HG02642 (cell line): ENCODE data around the gene REEP3.
"Not testable (repeated sequence)": the region's sequence is repeated elsewhere in the genome, so short reads cannot be mapped to it uniquely, and the experiment has no call there.

Source experiments
- ATAC-seq: cut with Tn5 transposase; IDR thresholded peaks from one replicate; pipeline ENCODE4 v1.9.1; 2021; ENCODE audit warnings: mild to moderate bottlenecking; ENCODE audit not compliant: unreplicated experiment, poor library complexity

Gene REEP3

DNA sequence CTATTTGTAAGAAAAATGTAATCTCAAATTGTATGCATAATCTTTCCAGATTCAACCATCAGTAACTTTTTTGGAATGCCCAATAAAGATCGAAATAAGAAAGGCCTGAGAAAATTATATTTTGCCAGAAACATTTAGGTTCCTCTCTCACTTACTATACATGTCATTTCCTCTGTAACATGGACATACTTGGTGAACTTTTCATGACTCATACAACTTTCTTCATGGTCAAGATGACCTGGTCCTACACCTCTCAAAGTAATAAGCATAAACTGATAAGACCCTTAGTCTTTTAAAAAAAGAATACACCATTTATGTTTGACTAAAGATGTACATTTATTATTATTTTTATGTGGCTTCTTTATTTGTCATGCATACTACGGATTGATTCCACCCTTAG, 125.3 kb downstream of the REEP3 start:
- no peak for ATAC-seq

DNA sequence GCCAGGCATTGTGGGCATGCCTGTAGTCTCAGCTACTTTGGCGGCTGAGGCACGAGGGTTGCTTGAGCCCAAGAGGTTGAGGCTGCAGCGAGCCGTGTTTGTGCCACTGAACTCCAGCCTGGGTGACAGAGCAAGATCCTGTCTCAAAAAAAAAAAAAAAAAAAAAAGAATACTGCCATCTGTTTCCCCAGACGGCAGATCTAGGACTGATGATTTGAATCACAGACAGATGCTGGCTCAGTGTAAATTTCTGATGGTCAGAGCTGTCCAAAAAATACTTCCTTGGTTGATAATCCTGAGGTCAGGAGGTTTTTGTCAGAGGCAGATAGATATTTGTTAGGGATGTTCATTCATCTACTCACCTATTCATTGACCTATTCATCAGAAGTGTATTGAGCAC, 130.7 kb downstream of the REEP3 start:
- no peak for ATAC-seq

DNA sequence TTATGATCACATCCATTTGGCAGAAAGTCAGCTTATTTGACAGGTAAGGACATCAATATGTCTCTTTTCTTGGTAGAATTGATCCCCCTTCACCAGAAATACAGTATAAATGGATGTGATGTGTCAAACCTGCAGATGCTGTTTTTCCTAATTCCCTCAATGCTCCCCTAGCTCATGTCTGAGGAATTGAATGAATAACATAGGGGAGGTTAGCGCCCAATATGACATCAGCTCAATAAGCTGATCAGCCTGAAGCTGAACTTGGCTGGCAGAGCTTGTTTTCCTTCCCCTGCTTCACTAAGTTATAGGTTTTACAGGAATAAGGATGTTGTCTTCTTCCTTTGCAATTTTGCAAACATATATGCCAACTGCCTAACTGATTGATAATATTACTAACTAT, 132.5 kb downstream of the REEP3 start:
- ATAC-seq: no peak

DNA sequence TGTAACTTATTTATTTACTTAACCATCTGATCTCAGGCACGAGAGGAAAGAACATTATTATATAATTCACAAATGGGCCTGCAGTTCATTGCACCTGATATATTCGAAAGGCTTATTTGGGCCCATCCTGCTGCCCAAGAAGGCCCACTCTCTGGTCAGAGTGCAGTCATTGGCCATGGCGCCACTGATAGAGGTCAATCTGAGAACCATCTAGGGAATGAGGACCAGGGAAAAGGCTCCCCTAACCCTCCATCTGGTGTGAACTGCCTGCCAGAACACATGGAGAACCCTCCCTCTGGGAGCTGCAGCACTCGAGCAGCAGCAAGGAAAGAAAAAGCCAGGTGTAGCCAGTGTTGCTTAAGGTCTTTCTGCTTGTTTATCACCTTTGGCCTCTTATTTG, 136.6 kb downstream of the REEP3 start:
- ATAC-seq: no peak

DNA sequence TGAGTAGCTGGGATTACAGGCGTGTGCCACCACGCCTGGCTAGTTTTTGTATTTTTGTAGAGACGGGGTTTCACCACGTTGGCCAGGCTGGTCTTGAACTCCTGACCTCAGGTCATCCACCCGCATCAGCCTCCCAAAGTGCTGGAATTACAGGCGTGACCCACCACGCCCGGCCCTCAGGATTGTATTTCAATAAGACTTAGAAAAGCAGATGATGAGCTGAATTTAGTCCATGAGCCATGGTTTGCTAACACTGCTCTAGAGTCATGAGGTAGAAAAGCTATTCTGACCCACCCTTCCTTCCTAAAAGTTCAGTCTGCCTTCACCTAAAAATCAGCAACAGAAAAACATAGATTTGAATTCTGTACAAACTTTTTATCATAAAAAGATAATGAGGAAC, 139.7 kb downstream of the REEP3 start:
- ATAC-seq: not testable (repeated sequence)

DNA sequence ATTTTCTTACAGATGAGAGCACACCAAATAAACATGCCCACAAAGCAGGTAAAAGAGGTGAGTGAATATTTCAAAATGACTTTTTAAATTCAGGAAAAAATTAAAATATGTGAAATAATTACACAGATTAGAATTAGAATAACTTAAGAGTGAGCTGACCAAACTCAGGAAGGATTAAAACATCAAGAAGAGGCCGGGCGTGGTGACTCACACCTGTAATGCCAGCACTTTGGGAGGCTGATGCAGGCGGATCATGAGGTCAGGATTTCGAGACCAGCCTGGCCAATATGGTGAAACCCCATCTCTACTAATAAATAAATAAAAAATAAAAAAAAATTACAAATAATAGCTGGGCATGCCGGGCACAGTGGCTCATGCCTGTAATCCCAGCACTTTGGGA, 140.1 kb downstream of the REEP3 start:
- no peak for ATAC-seq

GRCh38 chr10:63664341-63664885, 143.2 kb downstream of the REEP3 start:
- no peak for ATAC-seq

DNA sequence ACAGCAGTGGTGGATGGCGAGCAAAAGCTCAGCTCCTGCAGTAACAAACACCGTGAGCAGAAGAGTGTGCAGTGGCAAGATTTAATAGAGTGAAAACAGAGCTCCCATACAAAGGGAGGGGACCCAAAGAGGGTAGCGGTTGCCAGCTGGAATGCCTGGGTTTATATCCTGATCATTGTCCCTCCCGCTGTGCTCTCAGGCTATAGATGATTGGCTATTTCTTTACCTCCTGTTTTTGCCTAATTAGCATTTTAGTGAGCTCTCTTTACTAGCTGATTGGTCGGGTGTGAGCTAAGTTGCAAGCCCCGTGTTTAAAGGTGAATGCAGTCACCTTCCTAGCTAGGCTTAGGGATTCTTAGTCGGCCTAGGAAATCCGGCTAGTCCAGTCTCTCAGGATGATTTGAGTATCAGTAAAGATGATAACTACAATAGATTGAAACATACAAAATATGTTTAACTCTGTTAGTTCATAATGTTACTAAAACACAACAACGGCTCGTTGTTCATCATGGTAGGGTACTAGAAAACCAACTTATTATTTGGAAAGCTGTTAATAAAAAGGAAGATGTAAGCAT, 143.9 kb downstream of the REEP3 start:
- not testable (repeated sequence) for ATAC-seq

DNA sequence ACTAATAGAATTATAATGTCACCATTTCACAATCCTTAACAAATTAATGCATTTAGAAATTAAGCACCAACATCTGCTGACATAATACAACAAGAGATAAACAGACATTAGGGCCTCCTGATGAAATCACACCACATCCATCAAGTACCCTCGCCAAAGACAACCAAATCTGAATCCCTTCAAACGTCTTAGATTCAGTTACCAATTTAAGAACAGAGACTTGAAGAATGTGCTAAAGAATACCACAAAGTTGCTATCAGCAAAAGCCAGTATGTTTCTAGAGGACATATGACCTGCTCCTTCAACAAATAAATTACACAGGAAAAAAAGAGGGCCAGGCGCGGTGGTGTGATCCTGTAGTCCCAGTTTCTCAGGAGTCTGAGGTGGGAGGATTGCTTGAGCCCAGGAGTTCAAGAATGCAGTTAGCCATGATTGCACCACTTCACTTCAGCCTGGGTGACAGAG, 144.5 kb downstream of the REEP3 start:
- ATAC-seq: no peak

GRCh38 chr10:63666836-63667383, 145.7 kb downstream of the REEP3 start:
- peak; percentile 80 for ATAC-seq

GRCh38 chr10:63667596-63668480, 146.6 kb downstream of the REEP3 start:
- ATAC-seq: no peak

DNA sequence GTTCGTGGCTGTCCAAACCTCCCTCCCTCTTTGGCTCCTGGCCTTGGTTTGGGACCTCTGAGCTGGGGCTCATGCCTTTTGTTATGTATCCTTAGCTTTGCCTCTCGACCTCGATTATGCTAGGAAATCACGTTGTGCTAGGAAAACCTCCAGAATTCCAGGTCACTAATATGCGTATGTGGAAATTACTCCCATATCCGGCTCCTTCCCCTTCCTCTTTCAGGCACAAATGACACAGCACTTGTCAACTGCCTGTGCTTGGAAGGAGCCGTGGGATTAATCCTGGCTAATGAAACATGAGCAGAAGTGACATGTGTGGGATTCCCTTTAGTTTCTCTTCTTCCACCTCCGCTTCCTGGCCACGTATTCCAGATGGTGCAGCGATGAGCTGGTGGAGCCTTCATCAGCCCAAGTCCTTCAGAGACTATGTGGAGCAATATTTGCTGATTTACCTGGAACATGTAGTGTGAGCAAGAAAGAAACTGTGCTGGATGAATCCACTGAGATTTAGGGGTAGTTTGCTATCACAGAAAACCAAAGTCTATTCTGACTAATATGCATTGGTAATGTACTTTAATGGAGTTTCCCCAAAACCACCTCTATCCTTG, 149.2 kb downstream of the REEP3 start:
- ATAC-seq: peak; percentile 55

GRCh38 chr10:63671317-63671937, 150.2 kb downstream of the REEP3 start:
- ATAC-seq: no peak

DNA sequence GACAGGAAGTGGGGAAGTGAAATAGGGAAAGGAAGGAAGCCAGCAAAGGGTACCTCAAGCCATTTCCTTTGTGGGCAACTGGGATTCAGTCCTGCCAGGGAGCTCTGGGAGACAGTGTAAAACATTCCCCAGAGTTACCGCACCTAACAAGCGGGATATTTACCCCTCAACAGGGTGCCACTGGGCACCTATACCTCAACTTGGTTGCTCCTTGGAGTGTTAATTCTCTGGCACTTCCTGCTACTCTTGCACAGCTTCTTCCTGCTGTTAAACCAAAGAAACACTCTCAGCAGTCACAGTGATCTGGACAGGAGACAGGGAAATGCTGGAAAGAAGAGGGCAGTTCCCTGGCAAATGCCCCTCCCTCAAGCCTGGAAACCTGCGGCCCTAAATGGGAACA, 151.3 kb downstream of the REEP3 start:
- ATAC-seq: no peak

GRCh38 chr10:63673246-63673645, 152.0 kb downstream of the REEP3 start:
- no peak for ATAC-seq

DNA sequence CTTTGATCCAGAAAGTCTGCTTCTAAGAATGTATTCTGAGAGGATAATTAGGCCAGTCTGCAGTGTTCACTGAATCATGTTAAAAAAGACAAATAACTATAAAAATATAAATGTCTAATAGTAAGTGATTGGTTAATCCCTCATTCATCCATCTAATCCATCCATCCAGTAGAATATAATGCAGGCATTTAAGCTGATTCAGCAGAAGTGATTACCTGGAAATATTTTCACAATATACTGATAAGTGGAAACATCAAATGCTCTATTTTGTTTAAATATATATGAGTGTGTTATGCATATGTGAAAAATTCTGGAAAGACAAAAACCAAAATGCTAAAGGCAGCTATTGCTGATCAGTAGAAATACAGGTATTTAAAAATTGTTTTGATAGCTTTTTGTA, 152.6 kb downstream of the REEP3 start:
- ATAC-seq: no peak
